Neural crest cell (in vitro differentiated cells): ENCODE results near the gene VTA1. TPM values are rescaled to one million over a fixed set of nuclear protein-coding genes. Genes with fewer than 3 reads are reported as not detected.

ENCODE experiments used
- DNase-seq: peaks from one replicate; pipeline ENCODE4 v3.0.0; 2021; ENCODE audit warnings: low read depth, mixed read lengths, low spot score
- H3K27ac Mint-ChIP-seq: one replicate; pipeline ENCODE4 v1.8.0; 2021; ENCODE audit warnings: mild to moderate bottlenecking, mixed read lengths; ENCODE audit not compliant: unreplicated experiment
- H3K27me3 Mint-ChIP-seq: 2 replicates; pipeline ENCODE4 v1.8.0; 2021; ENCODE audit warnings: low read depth, mild to moderate bottlenecking, mixed read lengths
- H3K36me3 Mint-ChIP-seq: 2 replicates; pipeline ENCODE4 v1.8.0; 2021; ENCODE audit warnings: low read depth, mild to moderate bottlenecking, mixed read lengths
- H3K4me1 Mint-ChIP-seq: 2 replicates; pipeline ENCODE4 v1.8.0; 2021; ENCODE audit warnings: mixed read lengths
- H3K4me3 Mint-ChIP-seq: one replicate; pipeline ENCODE4 v1.8.0; 2021; ENCODE audit warnings: mild to moderate bottlenecking, mixed read lengths
- H3K9me3 Mint-ChIP-seq: 2 replicates; pipeline ENCODE4 v1.8.0; 2021; ENCODE audit warnings: mixed read lengths
- total RNA-seq: library from RNA; stranded (reverse); gene quantifications from 2 replicates; pipeline ENCODE4 v1.2.1, GENCODE V29; 2021
- TF ChIP-seq, protein P1 (sequence below): fragments of 200-600 bp; sonication (generic); conservative IDR thresholded peaks from 2 replicates; pipeline ENCODE4 v1.5.0; 2021; ENCODE audit warnings: antibody characterized with exemption, mild to moderate bottlenecking

Gene VTA1
- total RNA-seq, 1 donor from 2014 or later, result 48.1 TPM

GRCh38 chr6:142254513-142254912 lies 107.5 kb downstream of the VTA1 start:
- Mint-ChIP-seq H3K4me1 (no peaks in the 10 kb centered on the region), H3K9me3 (peaks cover 2% of the 10 kb centered on the region), H3K36me3 (no peaks in the 10 kb centered on the region), H3K27ac (no peak overlapping the region), H3K27me3 (no peaks in the 10 kb centered on the region), H3K4me3 (no peak overlapping the region)
- TF ChIP-seq, protein P1, sequence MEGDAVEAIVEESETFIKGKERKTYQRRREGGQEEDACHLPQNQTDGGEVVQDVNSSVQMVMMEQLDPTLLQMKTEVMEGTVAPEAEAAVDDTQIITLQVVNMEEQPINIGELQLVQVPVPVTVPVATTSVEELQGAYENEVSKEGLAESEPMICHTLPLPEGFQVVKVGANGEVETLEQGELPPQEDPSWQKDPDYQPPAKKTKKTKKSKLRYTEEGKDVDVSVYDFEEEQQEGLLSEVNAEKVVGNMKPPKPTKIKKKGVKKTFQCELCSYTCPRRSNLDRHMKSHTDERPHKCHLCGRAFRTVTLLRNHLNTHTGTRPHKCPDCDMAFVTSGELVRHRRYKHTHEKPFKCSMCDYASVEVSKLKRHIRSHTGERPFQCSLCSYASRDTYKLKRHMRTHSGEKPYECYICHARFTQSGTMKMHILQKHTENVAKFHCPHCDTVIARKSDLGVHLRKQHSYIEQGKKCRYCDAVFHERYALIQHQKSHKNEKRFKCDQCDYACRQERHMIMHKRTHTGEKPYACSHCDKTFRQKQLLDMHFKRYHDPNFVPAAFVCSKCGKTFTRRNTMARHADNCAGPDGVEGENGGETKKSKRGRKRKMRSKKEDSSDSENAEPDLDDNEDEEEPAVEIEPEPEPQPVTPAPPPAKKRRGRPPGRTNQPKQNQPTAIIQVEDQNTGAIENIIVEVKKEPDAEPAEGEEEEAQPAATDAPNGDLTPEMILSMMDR, result no peak
- no peak for DNase-seq

GRCh38 chr6:142255785-142256184 lies 108.7 kb downstream of the VTA1 start:
- H3K36me3 Mint-ChIP-seq, result no peaks in the 10 kb centered on the region
- H3K27me3 Mint-ChIP-seq, result no peaks in the 10 kb centered on the region
- no peak for DNase-seq
- TF ChIP-seq, protein P1, result no peak
- H3K4me3 Mint-ChIP-seq, result no peak overlapping the region
- H3K4me1 Mint-ChIP-seq, result no peaks in the 10 kb centered on the region
- H3K27ac Mint-ChIP-seq, result no peak overlapping the region
- H3K9me3 Mint-ChIP-seq, result peaks cover 2% of the 10 kb centered on the region

- Mint-ChIP-seq H3K36me3 (no peaks in the 10 kb centered on the region), H3K27me3 (no peaks in the 10 kb centered on the region), H3K4me3 (no peak overlapping the region), H3K4me1 (no peaks in the 10 kb centered on the region), H3K9me3 (no peaks in the 10 kb centered on the region), H3K27ac (no peak overlapping the region)
- TF ChIP-seq, protein P1, result no peak
- DNase-seq, result no peak
Observed at GRCh38 chr6:142258305-142258704, 111.2 kb downstream of the VTA1 start.

DNA sequence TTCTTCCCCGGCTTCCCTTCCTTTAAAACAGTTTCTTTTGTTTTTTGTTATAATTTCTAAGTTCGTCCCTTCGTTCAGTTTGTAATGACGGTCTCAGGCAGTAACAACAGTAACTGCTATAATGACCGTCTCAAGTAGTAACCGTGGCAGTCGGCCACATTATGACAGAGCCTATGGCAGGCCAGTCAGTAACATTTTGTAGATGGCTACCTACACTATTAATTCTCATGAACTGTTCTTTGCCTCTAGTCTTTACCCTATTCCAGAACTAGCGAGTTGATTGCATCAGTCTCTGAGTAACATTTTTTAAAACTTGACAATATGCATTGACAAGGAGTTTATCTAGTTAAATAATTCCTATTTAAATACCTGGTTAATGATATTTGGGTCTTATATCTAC lies 111.7 kb downstream of the VTA1 start:
- no peak for DNase-seq
- no peak overlapping the region for H3K27ac Mint-ChIP-seq

GRCh38 chr6:142260748-142261147 lies 113.7 kb downstream of the VTA1 start:
- Mint-ChIP-seq H3K36me3 (no peaks in the 10 kb centered on the region), H3K9me3 (no peaks in the 10 kb centered on the region), H3K4me3 (no peak overlapping the region), H3K27ac (no peak overlapping the region), H3K27me3 (no peaks in the 10 kb centered on the region), H3K4me1 (no peaks in the 10 kb centered on the region)
- DNase-seq, result no peak
- TF ChIP-seq, protein P1, result no peak

More for the DNA sequence above, 111.7 kb downstream of the VTA1 start:
- Mint-ChIP-seq H3K4me3 (no peak overlapping the region), H3K36me3 (no peaks in the 10 kb centered on the region), H3K4me1 (no peaks in the 10 kb centered on the region), H3K27me3 (no peaks in the 10 kb centered on the region), H3K9me3 (no peaks in the 10 kb centered on the region)
- TF ChIP-seq, protein P1, result no peak

DNA sequence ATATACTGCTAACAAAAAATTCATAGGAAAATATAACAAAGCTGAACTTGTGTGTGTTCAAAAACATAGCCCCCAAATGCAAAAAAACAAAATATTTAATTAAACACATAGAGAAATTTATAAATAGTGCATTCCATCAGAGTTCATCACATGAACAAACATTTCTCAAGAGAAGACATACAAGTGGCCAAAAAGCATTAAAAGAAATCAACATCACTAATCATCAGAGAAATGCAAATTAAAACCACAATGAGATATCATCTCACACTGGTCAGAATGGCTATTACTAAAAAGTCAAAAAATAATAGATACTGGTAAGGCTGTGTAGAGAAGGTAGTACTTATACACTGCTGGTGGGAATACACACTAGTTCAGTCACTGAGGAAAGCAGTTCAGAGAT lies 115.2 kb downstream of the VTA1 start:
- Mint-ChIP-seq H3K4me3 (no peak overlapping the region), H3K9me3 (no peaks in the 10 kb centered on the region), H3K27ac (no peak overlapping the region), H3K4me1 (no peaks in the 10 kb centered on the region), H3K27me3 (no peaks in the 10 kb centered on the region), H3K36me3 (no peaks in the 10 kb centered on the region)
- DNase-seq, result no peak
- TF ChIP-seq, protein P1, result no peak
